Measurements from ENCODE around the gene PCYT2.

- TF ChIP-seq CTCF (IDR thresholded peaks at IDR 0.05 in 2 of 3, conservative IDR thresholded peaks at IDR 0.05 in 1 of 3; ENCODE audit: control insufficient read depth in 2 of 3, extremely low read depth in 1 of 3, insufficient read depth in 1 of 3, low read depth in 3 of 3, low read length in 3 of 3) = no peak
- TF ChIP-seq POLR2A (IDR thresholded peaks at IDR 0.05; ENCODE audit: low read depth, low read length) = no peak
- no peak for TF ChIP-seq NFYB (IDR thresholded peaks at IDR 0.05; ENCODE audit: insufficient read depth, low read depth, low read length)
- TF ChIP-seq, protein P1, sequence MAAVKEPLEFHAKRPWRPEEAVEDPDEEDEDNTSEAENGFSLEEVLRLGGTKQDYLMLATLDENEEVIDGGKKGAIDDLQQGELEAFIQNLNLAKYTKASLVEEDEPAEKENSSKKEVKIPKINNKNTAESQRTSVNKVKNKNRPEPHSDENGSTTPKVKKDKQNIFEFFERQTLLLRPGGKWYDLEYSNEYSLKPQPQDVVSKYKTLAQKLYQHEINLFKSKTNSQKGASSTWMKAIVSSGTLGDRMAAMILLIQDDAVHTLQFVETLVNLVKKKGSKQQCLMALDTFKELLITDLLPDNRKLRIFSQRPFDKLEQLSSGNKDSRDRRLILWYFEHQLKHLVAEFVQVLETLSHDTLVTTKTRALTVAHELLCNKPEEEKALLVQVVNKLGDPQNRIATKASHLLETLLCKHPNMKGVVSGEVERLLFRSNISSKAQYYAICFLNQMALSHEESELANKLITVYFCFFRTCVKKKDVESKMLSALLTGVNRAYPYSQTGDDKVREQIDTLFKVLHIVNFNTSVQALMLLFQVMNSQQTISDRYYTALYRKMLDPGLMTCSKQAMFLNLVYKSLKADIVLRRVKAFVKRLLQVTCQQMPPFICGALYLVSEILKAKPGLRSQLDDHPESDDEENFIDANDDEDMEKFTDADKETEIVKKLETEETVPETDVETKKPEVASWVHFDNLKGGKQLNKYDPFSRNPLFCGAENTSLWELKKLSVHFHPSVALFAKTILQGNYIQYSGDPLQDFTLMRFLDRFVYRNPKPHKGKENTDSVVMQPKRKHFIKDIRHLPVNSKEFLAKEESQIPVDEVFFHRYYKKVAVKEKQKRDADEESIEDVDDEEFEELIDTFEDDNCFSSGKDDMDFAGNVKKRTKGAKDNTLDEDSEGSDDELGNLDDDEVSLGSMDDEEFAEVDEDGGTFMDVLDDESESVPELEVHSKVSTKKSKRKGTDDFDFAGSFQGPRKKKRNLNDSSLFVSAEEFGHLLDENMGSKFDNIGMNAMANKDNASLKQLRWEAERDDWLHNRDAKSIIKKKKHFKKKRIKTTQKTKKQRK (IDR thresholded peaks at IDR 0.05; ENCODE audit: low read depth, low read length) = no peak
- TF ChIP-seq YY1 (IDR thresholded peaks at IDR 0.05; ENCODE audit: low read depth, low read length) = no peak
- TF ChIP-seq SIN3A (IDR thresholded peaks at IDR 0.05; ENCODE audit: low read depth, low read length) = no peak
- no peak for TF ChIP-seq SMC3 (IDR thresholded peaks at IDR 0.05; ENCODE audit: borderline replicate concordance, low read length)
- no peak for TF ChIP-seq NR2C1 (IDR thresholded peaks at IDR 0.05)
- TF ChIP-seq EZH2 (IDR thresholded peaks at IDR 0.05; ENCODE audit: borderline replicate concordance, control insufficient read depth, low read depth, low read length) = no peak
Observed at GRCh38 chr17:81888105-81888987, 22.9 kb downstream of the PCYT2 start.

Data from GM12878 (cell line).